SK-N-SH treated with all-trans-retinoic acid at 6 μM for 48 hours (cell line): Measurements from ENCODE around the gene RMDN2.

ENCODE experiments used
- ATAC-seq: fragments of 200-7000 bp; cut with Tn5 transposase; 3 replicates; pipeline ENCODE4 v1.9.1; 2020; ENCODE audit warnings: mild to moderate bottlenecking, moderate library complexity
- ARNTL ChIP-seq: fragments of 450-650 bp; formaldehyde crosslinking; IDR thresholded peaks from 2 replicates; pipeline ENCODE4 v1.5.0; 2020; ENCODE audit warnings: low read depth, mild to moderate bottlenecking, moderate library complexity, borderline replicate concordance
- BACH2 ChIP-seq: fragments of 250-450 bp; sonication (Bioruptor Pico); IDR thresholded peaks from 2 replicates; pipeline ENCODE4 v1.9.0; 2021; ENCODE audit warnings: mild to moderate bottlenecking, borderline replicate concordance
- CREB5 ChIP-seq: fragments of 250-450 bp; sonication (Bioruptor Pico); IDR thresholded peaks from 2 replicates; pipeline ENCODE4 v1.5.1; 2020; ENCODE audit warnings: low read depth, mild to moderate bottlenecking, moderate library complexity
- CSRNP3 ChIP-seq: fragments of 250-450 bp; sonication (Bioruptor Pico); IDR thresholded peaks from 2 replicates; pipeline ENCODE4 v1.5.1; 2021; ENCODE audit warnings: mild to moderate bottlenecking, moderate library complexity
- ESRRG ChIP-seq: fragments of 250-450 bp; sonication (Bioruptor Pico); IDR thresholded peaks from 2 replicates; pipeline ENCODE4 v1.6.1; 2021; ENCODE audit warnings: mild to moderate bottlenecking
- GLIS3 ChIP-seq: fragments of 250-450 bp; sonication (Bioruptor Pico); IDR thresholded peaks from 2 replicates; pipeline ENCODE4 v1.5.0; 2020; ENCODE audit warnings: mild to moderate bottlenecking, moderate library complexity
- ISL1 ChIP-seq: fragments of 250-450 bp; sonication (Bioruptor Pico); IDR thresholded peaks from 2 replicates; pipeline ENCODE4 v2.1.2; 2022; ENCODE audit warnings: mild to moderate bottlenecking, moderate library complexity
- OSR1 ChIP-seq: fragments of 250-450 bp; sonication (Bioruptor Pico); IDR thresholded peaks from 2 replicates; pipeline ENCODE4 v1.8.0; 2022; ENCODE audit warnings: moderate library complexity, mild to moderate bottlenecking, inconsistent platforms
- POU6F1 ChIP-seq: fragments of 250-450 bp; sonication (Bioruptor Pico); IDR thresholded peaks from 2 replicates; pipeline ENCODE4 v1.8.0; 2021; ENCODE audit warnings: low read depth, mild to moderate bottlenecking, moderate library complexity, borderline replicate concordance
- RARB ChIP-seq: fragments of 250-450 bp; sonication (Bioruptor Pico); IDR thresholded peaks from 2 replicates; pipeline ENCODE4 v1.8.0; 2021; ENCODE audit warnings: mild to moderate bottlenecking, moderate library complexity
- SNAI2 ChIP-seq: fragments of 250-450 bp; sonication (Bioruptor Pico); IDR thresholded peaks from 2 replicates; pipeline ENCODE4 v1.5.0; 2020; ENCODE audit warnings: mild to moderate bottlenecking, moderate library complexity
- TCF4 ChIP-seq: fragments of 250-450 bp; sonication (Bioruptor Pico); IDR thresholded peaks from 2 replicates; pipeline ENCODE4 v1.8.0; 2021; ENCODE audit warnings: mild to moderate bottlenecking, moderate library complexity, borderline replicate concordance
- TSHZ2 ChIP-seq: fragments of 250-450 bp; sonication (Bioruptor Pico); IDR thresholded peaks from 2 replicates; pipeline ENCODE4 v1.5.0; 2020; ENCODE audit warnings: mild to moderate bottlenecking, moderate library complexity
- ZC3H10 ChIP-seq: fragments of 250-450 bp; sonication (Bioruptor Pico); IDR thresholded peaks from 2 replicates; pipeline ENCODE4 v1.5.1; 2021; ENCODE audit warnings: mild to moderate bottlenecking, moderate library complexity
- ZFP3 ChIP-seq: fragments of 250-450 bp; sonication (Bioruptor Pico); IDR thresholded peaks from 2 replicates; pipeline ENCODE4 v1.5.0; 2020; ENCODE audit warnings: mild to moderate bottlenecking, moderate library complexity
- ZFP30 ChIP-seq: fragments of 450-650 bp; formaldehyde crosslinking; IDR thresholded peaks from 2 replicates; pipeline ENCODE4 v1.5.0; 2022; ENCODE audit warnings: mild to moderate bottlenecking, moderate library complexity
- ZNF565 ChIP-seq: fragments of 450-650 bp; formaldehyde crosslinking; conservative IDR thresholded peaks from 2 replicates; pipeline ENCODE4 v1.5.0; 2020; ENCODE audit warnings: low read depth, mild to moderate bottlenecking, moderate library complexity
- ZNF70 ChIP-seq: fragments of 450-650 bp; formaldehyde crosslinking; IDR thresholded peaks from 2 replicates; pipeline ENCODE4 v1.5.0; 2020; ENCODE audit warnings: mild to moderate bottlenecking, moderate library complexity
- ZNF8 ChIP-seq: fragments of 450-650 bp; formaldehyde crosslinking; IDR thresholded peaks from 2 replicates; pipeline ENCODE4 v1.5.0; 2020; ENCODE audit warnings: mild to moderate bottlenecking, moderate library complexity

Gene RMDN2

GRCh38 chr2:37906131-37906530 lies 19.0 kb upstream of the RMDN2 start (continued):
- no peak for TF ChIP-seq CREB5
- TF ChIP-seq, all 23 proteins: peak for 0

GRCh38 chr2:37907501-37908225 lies 17.4 kb upstream of the RMDN2 start:
- TF ChIP-seq ZFP3 (CRISPR knock-in tag) (no peak), ISL1 (peak; percentile 86)
- no peak for ATAC-seq

- TF ChIP-seq ZFP30 (CRISPR knock-in tag) (no peak), ARNTL (CRISPR knock-in tag) (no peak), CSRNP3 (CRISPR knock-in tag) (no peak), ESRRG (no peak), ZNF565 (CRISPR knock-in tag) (no peak)
- ATAC-seq, result no peak
Observed at GRCh38 chr2:37911296-37911873, 13.7 kb upstream of the RMDN2 start.

- TF ChIP-seq ISL1 (peak; percentile 81), ZNF565 (CRISPR knock-in tag) (no peak), CREB5 (0 out of 2 replicates have a peak, but pooled peaks have one; percentile 55), ZC3H10 (CRISPR knock-in tag) (no peak), ARNTL (CRISPR knock-in tag) (no peak), ZFP30 (CRISPR knock-in tag) (no peak), ZNF8 (no peak), GLIS3 (CRISPR knock-in tag) (no peak), RARB (no peak), BACH2 (CRISPR knock-in tag) (no peak), TSHZ2 (CRISPR knock-in tag) (no peak), OSR1 (CRISPR knock-in tag) (no peak), POU6F1 (CRISPR knock-in tag) (no peak), SNAI2 (CRISPR knock-in tag) (no peak), CSRNP3 (CRISPR knock-in tag) (no peak), ZNF70 (CRISPR knock-in tag) (no peak), TCF4 (CRISPR knock-in tag) (no peak)
- peak; percentile 9; the same call in 2 of the 3 replicates for ATAC-seq
Observed at GRCh38 chr2:37912056-37912455, 13.0 kb upstream of the RMDN2 start.
